ENCODE data around the gene RBM26.

GRCh38 chr13:79352107-79352506, 53.9 kb downstream of the RBM26 start:
- no peak for TF ChIP-seq EZH2 (IDR thresholded peaks at IDR 0.05; ENCODE audit: insufficient read depth, poor library complexity, severe bottlenecking)
- no peak for TF ChIP-seq EZH2phosphoT487 (IDR thresholded peaks at IDR 0.05; ENCODE audit: insufficient read depth, low read depth)
